Measurements from ENCODE around the gene PPP1R1C.
"Not testable (repeated sequence)": the region's sequence is repeated elsewhere in the genome, so short reads cannot be mapped to it uniquely, and the experiment has no call there.

Gene PPP1R1C, protein sequence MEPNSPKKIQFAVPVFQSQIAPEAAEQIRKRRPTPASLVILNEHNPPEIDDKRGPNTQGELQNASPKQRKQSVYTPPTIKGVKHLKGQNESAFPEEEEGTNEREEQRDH

DNA sequence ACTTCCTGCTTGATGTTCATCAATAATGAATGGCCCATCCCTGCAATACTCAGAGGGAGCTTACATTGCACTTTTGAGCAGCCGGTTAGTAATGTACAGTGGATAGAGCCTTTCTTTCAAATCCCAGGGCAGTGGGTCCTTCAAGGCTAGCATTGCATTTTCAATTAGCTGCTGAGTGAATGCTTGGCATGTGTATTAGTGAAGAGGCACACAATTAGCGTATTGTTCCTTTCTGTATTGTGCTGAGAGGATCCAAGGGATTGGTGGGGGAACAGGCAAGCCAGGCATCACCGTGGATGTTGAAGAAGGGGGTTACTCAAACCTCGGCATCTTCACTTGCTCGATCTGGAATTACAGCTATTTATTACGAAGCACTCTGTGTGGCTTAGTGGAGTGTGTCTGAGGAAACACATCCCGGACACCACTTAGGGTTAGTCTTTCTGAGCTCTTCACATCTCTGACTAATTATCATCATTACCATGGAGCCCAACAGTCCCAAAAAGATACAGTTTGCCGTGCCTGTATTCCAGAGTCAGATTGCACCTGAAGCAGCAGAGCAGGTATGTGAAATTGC is at the start of gene PPP1R1C:
Gene PPP1R1C (plus strand): TSS at position 222 of the 574 bp plus-strand sequence. CDS start 258 bp downstream, at position 480.
- no peak for DNase-seq (ENCODE audit: low read depth)

DNA sequence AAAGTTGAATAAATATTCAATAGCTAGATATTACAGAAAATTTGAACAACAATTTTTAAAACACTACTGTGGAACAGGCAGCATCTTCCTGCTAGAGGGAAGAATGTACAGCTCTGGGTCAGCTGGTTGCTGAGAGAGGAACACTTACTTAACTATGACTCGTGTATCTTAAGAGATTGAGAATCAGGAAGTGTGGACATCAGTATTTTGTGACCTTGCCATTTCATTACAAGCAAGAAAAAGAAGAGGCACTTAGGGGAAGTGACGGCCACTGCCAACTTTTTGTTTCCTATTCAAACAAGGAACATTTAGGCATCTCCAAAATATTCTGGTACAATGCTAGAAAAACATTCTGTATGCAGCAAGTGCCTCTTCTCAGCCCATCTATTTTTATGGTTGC is 48.2 kb upstream of the PPP1R1C start:
- DNase-seq (ENCODE audit: low read depth), result no peak

DNA sequence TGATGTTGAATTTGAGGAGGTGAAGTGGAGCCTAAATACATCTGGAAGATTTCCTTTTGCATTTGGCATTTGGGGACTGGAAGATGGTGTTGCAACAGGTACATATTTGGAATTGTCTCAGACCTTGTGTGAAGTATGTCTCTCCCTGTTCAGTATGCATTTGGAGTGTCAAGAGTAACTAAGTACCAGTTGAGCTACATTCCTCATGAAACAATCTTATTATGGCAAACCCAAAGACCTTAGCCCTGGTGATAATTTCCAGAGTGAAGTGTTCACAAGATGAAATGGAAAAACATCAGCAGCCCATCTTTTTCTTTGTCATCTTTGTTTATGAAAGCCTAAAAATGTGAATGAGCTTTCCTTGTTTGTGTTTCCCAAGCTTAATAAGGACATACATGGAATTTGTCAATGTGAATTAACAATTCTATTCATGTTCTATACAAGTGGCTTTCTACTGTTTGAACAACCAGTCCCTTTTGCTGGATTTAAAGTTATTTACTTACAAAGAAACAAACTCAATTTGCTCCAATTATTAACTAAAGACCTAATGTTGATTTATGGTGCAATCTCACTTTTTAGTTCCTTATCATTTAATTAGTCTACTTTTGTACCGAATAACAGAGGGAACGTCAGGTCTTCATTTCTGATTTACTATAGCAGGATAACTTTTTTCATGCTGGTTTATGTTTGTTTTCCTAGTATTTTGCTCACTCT is 42.1 kb upstream of the PPP1R1C start:
- DNase-seq (ENCODE audit: low read depth), result no peak

DNA sequence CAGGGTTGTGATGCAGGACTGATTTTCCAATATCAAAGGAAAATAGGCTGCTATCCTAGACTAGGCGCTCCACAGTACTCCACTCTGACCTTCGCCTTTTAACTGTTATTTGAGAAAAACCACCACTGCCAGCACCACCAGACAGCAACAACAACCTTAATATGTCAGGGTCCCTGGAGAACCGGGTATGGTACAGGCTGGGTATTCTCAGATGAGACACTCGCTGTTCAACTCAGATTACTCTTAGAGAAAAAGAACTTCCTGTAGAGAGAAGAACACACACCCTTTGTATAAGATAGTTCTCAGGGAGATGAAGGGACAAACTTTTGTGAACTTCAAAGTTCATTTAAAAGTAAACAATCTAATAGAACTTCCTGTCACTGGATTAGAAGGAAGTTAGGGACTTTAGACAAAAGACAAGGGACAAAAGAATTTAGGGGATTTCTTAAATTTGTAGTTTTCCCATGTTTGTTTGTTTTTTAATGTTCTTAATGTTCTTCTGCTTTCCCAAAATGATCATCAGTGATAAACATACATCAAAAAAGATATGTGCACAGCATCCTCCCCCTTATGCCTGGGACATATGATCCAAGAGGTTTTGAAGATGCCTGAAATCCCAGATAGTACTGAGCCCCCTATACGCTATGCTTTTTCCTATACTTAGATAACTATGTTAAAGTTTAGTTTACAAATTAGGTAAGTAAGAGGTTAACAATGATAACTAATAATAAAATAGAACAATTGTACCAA is 41.3 kb upstream of the PPP1R1C start:
- DNase-seq (ENCODE audit: low read depth), result no peak

DNA sequence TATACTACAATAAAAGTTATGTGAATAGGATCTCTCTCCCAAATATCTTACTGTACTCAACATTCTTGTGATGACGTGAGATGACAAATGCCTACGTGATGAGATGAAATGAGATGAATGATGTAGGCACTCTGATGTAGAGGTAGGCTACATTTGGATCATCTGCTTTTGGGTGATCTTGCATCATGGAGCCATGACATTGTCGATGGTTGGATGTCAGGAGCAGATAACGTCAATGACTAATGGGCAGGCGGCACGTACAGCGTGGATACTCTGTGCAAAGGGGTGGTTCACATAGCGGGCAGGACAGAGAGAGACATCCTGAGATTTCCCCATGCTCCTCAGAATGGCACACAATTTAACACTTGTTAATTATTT is 40.8 kb upstream of the PPP1R1C start:
- no peak for DNase-seq (ENCODE audit: low read depth)

DNA sequence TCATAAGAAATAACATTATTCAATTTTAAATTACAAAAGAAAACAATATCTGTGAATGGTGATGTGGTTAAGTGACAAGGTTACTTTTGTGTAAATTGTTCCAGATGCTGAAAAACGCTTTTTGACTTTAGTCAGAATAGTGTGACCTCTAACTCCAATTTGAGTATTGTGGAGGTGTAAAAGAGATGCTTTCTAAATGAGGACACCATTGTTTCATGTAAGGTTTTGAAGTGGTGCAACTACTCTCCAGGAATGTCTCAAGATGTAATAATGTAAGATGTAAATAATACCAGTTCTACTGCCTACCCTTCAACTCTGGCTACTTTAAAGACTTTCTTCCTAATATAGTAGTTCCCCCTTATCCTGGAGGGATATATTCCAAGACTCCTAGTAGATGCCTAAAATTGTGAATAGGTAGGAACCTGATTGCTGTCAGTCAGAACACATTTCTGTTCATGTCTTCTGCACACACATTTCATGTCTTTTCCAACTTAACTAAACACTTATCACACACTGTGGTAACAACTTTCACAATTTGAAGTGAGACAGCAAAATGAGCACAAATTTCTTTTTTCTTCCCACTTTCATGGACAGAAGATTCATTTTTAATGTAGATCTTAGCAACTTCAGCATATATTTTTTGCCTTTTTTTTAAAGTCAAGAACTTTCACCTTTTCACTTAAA is 39.1 kb upstream of the PPP1R1C start:
- DNase-seq (ENCODE audit: low read depth), result no peak

DNA sequence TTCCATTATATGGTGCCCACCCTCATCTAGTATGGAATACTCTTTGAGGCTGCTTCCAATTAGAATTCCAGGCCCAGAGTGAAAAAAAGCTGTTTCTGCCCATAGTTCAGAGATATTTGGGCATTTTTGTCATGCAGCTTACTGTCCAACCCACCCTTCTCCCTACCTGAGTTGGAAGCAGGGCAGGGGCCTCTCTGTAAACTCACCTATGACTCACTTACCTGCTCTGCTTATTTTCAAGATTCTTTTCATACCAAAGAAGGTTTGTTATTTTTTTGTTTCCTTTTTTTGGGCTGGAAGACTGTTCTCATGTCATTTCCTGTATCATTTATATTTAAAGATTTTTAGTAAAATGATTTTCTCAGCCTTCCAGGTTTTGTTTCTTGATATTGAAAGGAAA is 38.4 kb upstream of the PPP1R1C start:
- no peak for DNase-seq (ENCODE audit: low read depth)

DNA sequence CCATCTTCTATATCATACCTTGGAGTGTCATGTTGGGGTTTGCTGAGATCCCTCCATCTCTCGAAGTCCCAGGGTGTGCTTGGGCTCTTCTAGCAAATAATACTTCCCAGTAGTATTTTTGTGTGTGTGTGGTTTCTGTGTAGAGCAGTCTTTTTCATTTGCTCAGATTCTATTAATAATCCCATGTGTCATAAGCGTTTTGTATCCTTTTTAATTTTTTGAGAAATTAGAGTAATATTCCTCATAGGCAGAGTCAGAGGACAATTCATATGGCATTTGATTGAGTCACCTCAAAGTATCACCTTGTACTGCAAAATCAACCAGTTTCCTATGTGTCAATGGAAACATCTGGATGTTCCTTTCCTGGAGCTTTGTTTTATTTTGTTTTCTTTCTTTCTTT is 37.4 kb upstream of the PPP1R1C start:
- DNase-seq (ENCODE audit: low read depth), result no peak

DNA sequence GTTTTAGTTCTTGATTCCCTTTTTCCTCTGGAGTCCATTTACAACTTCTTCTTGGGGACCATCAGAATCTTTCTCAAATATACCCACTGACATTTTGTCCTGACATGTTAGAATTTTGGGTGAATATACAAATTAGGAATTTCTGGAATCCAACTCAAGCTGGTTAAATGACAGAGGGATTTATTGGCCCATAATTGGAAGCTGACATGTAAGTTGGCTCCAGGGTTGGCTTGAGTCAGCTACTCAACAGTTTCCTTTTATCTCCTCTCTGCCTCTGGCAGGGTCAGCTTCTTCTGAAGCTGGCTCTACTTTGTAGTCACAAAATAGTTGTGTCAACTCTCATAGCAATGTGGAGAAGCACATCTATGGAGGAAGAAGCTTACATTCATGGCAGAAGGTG is 36.6 kb upstream of the PPP1R1C start:
- DNase-seq (ENCODE audit: low read depth), result no peak

DNA sequence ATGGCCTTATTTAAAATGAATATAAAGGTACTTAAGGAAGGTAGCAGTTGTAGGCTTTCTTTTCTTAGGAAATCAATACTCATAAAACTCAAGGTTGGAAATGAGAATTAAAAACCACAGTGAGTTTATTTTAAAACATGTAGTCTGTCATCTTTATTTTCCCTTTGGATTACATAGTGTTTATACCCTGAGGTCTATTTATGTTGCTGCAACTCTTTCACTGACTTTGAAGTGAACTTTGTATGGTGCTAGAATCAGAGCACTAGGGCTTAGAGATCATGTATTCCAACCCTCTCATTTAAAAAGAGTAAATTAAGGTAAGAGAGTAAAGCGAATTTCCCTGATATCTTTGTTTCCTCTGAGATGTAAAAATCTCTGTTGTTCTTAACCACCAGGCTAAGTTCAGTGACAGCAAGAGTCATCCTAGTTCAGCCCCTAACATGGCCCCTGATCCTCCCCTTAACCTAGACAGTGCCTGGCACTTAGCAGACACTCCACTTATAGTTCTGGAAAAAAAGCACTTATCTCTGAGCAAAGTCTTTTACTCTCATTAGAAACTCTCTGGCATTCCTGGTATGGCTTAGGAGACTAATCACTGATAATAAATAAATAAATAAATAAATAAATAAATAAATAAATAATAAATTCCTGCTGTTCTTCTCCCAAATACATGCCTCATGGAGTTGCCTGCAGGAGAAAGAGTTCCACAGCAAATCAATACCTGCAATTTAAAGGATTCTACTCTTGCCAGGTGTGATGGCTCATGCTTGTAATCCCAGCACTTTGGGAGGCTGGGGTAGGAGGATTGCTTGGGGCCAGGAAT is 33.0 kb upstream of the PPP1R1C start:
- no peak for DNase-seq (ENCODE audit: low read depth)

DNA sequence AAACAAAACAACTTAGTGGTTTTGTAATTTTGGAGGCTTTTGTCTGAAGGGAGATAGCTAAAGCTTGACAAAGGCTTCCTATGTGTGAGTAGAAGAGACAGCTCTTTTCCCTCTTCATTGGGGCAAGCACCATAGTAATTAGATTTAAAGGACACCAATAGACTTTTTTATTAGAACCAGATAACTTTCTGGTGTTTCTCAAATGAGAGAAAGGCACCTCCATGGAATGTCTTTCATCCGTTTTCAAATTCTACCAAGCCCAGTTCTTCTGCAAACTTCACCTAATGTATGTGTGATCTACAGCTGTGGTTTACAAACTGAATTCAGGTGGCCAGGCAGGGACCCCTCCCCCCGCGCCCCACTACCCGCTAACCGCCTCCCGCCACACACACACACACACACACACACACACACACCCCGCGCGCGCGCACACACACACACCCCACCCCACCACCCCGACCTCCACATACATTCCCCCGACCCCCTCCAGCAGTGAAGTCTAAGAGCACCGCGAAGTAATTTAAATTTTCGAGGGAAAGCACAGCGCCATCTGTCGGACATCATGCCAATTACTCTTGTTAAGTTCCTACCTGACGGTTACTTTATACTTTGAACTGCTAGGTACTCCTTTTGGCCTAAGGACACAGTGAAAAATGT is 31.6 kb upstream of the PPP1R1C start:
- DNase-seq (ENCODE audit: low read depth), result peak; percentile 11

DNA sequence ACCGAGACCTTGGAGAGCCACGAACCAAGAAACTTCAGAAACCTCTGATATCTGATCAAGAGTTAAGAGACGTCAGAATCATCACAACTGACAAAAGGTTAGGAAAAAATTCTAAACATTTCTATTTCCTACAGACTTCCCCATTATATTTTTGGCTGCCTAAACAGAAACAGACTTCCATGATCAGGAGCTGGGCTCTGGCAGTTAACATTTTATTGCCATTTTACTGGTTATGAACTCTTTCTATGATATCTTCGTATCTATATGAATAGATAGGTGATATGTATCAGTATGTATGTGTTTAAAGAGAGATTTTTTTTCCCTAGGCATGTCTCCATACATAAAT is 31.1 kb upstream of the PPP1R1C start:
- DNase-seq (ENCODE audit: low read depth), result no peak

DNA sequence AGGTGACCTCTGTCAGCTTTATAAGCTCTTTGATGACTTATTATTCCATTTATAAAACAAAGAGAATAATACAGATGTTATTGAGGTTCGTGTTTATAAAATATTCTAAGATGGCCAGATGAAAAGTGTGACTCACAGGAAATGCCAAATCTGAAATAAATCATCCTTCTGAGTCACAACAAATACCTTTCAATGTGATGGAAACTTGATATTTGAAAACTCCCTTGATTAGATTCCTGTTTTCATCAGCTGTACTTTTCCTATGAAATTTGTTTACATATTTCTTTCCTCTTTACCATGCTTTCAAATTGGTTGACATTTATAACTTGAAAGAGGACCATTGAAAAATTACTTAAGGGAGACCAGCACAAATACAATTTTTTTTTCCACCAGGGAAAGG is 30.6 kb upstream of the PPP1R1C start:
- DNase-seq (ENCODE audit: low read depth), result no peak

DNA sequence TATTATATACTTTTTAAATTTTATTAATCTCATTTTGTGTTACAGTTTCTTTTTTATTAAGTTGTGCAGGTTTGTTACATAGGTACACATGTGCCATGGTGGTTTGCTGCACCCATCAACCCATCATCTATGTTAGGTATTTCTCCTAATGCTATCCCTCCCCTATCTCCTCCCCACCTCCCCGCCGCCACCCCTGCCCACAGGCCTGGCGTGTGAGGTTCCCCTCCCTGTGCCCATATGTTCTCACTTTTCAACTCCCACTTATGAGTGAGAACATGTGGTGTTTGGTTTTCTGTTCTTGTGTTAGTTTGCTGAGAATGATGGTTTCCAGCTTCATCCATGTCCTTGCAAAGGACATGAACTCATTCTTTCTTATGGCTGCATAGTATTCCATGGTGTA is 29.8 kb upstream of the PPP1R1C start:
- DNase-seq (ENCODE audit: low read depth), result not testable (repeated sequence)

DNA sequence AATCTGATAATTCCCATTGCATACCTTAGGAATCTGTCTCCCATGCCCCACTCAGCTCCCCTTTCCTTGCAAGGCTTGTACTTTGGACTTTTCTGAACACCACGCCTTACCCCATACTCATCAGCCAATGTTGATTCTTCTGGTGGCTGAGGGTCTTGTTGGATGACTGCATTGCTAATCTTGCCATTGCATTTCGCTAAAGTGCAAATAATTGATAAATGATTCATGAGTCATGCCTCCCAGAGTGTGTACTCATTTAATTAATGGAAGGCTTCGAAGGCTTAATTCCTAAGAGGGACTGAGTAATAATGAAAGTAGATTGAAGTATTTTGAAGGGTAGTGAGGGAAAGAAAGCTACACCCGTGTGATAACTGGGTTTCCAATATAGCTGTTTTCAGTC is 28.0 kb upstream of the PPP1R1C start:
- DNase-seq (ENCODE audit: low read depth), result no peak

DNA sequence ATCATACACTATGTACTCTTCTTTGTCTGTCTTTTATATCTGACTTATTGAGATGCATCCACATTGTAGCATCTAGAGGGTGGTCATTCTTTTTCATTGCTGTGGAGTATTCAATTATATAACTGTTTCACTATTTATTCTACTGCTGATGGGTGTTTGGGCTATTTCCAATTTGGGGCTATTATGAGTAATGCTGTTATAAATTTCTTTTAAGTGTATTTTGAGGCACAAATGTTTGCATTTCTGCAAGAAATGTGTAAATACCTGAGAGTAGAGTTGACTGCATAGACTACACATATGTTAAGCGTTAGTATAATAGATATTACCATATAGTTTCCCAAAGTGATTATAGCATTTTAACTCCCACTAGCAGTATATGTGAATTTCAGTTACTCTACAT is 26.9 kb upstream of the PPP1R1C start:
- no peak for DNase-seq (ENCODE audit: low read depth)

DNA sequence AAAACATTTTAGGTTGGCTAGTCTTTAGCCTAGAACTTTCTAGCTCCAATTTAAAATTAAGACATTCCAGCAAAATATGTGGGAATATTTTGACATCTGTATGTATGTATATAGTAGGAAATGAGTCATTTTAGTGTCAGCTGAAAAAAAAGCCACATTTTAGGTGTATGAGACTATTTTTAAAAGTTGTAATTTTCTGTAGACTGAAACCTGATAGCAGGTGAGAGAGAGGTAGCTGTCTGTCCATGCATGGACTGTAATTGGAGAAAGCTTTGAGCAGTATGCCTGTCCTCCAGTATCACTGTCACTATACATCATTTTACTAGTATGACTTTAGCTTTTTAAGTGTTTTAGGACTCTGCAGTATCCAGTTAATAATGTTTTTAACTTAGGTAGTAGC is 26.1 kb upstream of the PPP1R1C start:
- no peak for DNase-seq (ENCODE audit: low read depth)

DNA sequence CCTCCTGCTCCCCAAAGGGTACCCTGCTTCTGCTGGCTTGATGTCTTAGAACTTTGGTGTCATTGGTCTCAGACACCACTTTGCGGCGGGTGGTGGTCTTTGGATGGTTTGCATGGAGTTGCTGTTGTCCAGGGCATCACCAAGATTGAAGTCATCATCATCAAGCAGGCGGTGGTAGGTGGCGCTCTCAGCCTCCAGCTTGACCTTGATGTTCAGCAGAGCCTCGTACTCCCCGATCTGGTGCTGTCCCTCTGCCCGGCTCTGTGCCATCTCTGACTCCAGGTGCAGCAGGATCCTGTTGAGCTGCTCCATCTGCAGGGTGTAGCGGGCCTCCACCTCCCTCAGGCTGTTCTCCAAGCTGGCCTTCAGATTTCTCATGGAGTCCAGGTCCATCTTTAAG is 24.5 kb upstream of the PPP1R1C start:
- not testable (repeated sequence) for DNase-seq (ENCODE audit: low read depth)

DNA sequence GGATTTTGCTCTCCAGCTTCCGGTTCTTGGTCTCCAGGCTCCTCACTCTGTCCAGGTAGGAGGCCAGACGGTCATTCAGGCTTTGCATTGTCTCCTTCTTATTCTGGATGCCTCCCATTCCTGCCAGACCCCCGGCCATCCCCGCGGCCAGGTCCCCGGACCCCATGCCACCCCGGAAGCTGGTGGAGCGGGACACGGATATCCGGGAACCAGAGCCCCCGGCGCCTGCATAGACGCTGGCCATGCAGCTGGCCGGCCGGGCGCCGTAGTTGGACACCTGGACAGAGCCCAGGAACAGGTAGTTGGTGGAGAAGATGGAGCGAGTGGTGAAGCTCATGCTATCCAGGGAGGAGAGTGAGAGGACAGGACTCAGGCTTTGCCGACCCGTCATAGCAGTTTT is 23.5 kb upstream of the PPP1R1C start:
- no peak for DNase-seq (ENCODE audit: low read depth)

DNA sequence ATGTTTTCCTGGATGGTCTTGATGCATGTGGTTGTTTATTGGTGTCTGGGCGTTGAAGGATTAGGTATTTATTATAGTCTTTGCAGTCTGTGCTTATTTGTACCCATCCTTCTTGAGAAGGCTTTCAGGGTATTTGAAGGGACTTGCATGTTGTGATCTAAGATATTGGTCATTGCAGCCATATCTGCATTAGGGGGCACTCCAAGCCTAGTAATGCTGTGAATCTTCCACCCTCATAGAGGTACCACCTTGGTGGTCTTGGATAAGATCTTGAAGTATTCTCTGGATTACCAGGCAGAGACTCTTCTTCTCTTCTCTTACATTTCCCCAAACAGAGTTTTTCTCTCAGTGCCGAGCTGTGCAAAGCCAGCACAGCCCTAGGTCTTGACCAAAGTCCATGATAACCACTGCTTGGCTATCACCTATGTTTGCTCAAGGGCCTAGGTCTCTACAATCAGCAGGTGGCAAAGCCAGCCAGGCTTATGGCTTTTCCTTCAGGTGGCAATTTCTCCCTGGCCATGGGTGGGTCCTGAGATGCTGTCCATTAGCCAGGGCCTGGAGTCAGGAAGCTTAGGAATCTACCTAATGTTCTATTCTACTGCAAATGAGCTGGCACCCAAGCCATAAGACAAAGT is 15.4 kb upstream of the PPP1R1C start:
- DNase-seq (ENCODE audit: low read depth), result no peak

DNA sequence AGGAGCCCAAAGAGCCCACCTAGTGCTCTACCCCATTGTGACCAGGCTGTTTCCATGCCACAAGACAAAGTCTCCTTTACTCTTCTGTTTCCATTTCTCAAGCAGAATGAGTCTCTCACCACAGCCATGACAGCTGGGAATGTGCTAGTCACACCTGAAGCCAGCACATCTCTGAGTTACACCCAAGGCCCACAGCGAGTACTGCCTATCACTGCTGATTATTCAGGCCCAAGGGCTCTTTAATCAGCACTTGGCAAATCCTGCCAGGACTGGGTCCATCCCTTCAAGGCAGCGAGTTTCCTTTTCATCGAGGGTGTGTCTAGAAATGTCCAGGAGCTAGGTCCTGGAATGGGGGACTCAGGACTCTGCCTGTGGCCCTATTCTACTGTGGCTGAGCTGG is 14.6 kb upstream of the PPP1R1C start:
- DNase-seq (ENCODE audit: low read depth), result no peak
